Measurements from ENCODE around the gene PDHX. TPM values are rescaled to one million over a fixed set of nuclear protein-coding genes. Genes with fewer than 3 reads are reported as not detected.
A peak's percentile ranks its signal among the peaks of the same experiment; 100 is the strongest.

PDHX gene
- total RNA-seq, 1 experiment from 2014 or later: 63.0 TPM

GRCh38 chr11:34972366-34972765 is 55.9 kb downstream of the PDHX start:
- DNase-seq (ENCODE audit: low read depth, low spot score) (no peak), ATAC-seq (no peak)
- peak overlapping the region; percentile 100 for H3K27ac ChIP-seq (ENCODE audit: low read length)
- H3K27me3 ChIP-seq (ENCODE audit: control insufficient read depth, insufficient read depth, low read length): no peaks in the 10 kb centered on the region
- in situ Hi-C loops (cut with HindIII; ENCODE audit: low pct_unique_long_range_greater_than_20kb, low sequenced_read_pairs): no loop called here
- BruUV-seq (replicated peaks): no TSS peak
- peaks cover 13% of the 10 kb centered on the region; the same call in 1 of the 2 replicates for H3K9me3 ChIP-seq (ENCODE audit: control insufficient read depth, insufficient read depth, low read depth, low read length)
- no peak overlapping the region for H3K4me3 ChIP-seq (ENCODE audit: low read depth in 2 of 2, low read length in 2 of 2)
- intact Hi-C loops (cut with micrococcal nuclease; ENCODE audit: unreplicated experiment): no loop called here
- ChIA-PET CTCF (no interaction called here), POLR2A (no interaction called here)
- TF ChIP-seq SIN3A (IDR thresholded peaks at IDR 0.05; ENCODE audit: borderline replicate concordance, insufficient read depth, low read depth, low read length): no peak
- TF ChIP-seq REST (IDR thresholded peaks at IDR 0.05; ENCODE audit: insufficient read depth in 1 of 2, low read depth in 2 of 2, low read length in 1 of 2): no peak
- TF ChIP-seq CTCF (IDR thresholded peaks at IDR 0.05): no peak
- no peak for TF ChIP-seq TCF7L2 (IDR thresholded peaks at IDR 0.05; ENCODE audit: low read depth, low read length)
- no peak for TF ChIP-seq POLR2AphosphoS5 (IDR thresholded peaks at IDR 0.05; ENCODE audit: low read depth, low read length)
- H3K4me1 ChIP-seq (ENCODE audit: control insufficient read depth, insufficient read depth, low read length): peaks cover 20% of the 10 kb centered on the region
- peaks cover 25% of the 10 kb centered on the region; the same call in 1 of the 2 replicates for H3K36me3 ChIP-seq (ENCODE audit: control insufficient read depth, insufficient read depth, low read length)

GRCh38 chr11:34972892-34973291 is 56.5 kb downstream of the PDHX start:
- DNase-seq (ENCODE audit: low read depth, low spot score) (no peak), ATAC-seq (peak; percentile 65)
- Histone ChIP-seq H3K4me1 (ENCODE audit: control insufficient read depth, insufficient read depth, low read length) (peaks cover 25% of the 10 kb centered on the region), H3K27ac (ENCODE audit: low read length) (peak overlapping the region; percentile 100), H3K9me3 (ENCODE audit: control insufficient read depth, insufficient read depth, low read depth, low read length) (peaks cover 13% of the 10 kb centered on the region; the same call in 1 of the 2 replicates), H3K4me3 (ENCODE audit: low read depth in 2 of 2, low read length in 2 of 2) (no peak overlapping the region), H3K27me3 (ENCODE audit: control insufficient read depth, insufficient read depth, low read length) (no peaks in the 10 kb centered on the region), H3K36me3 (ENCODE audit: control insufficient read depth, insufficient read depth, low read length) (peaks cover 25% of the 10 kb centered on the region; the same call in 1 of the 2 replicates)
- ChIA-PET POLR2A (no interaction called here), CTCF (no interaction called here)
- in situ Hi-C loops (cut with HindIII; ENCODE audit: low pct_unique_long_range_greater_than_20kb, low sequenced_read_pairs): no loop called here
- BruUV-seq (replicated peaks): no TSS peak
- intact Hi-C loops (cut with micrococcal nuclease; ENCODE audit: unreplicated experiment): no loop called here
- TF ChIP-seq CTCF (IDR thresholded peaks at IDR 0.05): no peak
- peak; percentile 92 for TF ChIP-seq TCF7L2 (IDR thresholded peaks at IDR 0.05; ENCODE audit: low read depth, low read length)
- peak; percentile 69; the same call in 1 of the 2 replicates for TF ChIP-seq POLR2AphosphoS5 (IDR thresholded peaks at IDR 0.05; ENCODE audit: low read depth, low read length)

Data from Panc1 (cell line).